Endodermal cell (in vitro differentiated cells): ENCODE measurements around the gene MKS1. TPM values are rescaled to one million over a fixed set of nuclear protein-coding genes. Genes with fewer than 3 reads are reported as not detected.
A peak's percentile ranks its signal among the peaks of the same experiment; 100 is the strongest.

ENCODE experiments used
- DNase-seq: peaks from one replicate; pipeline ENCODE4 v3.0.0-alpha.2; 2017
- H3K27ac ChIP-seq: 2 replicates; pipeline ENCODE4 v1.5.1; 2013; ENCODE audit warnings: mild to moderate bottlenecking, low read depth, low read length, moderate library complexity
- H3K27me3 ChIP-seq: 2 replicates; pipeline ENCODE4 v1.6.1; 2013; ENCODE audit warnings: mild to moderate bottlenecking, low read length, moderate library complexity; ENCODE audit not compliant: insufficient read depth, control insufficient read depth, poor library complexity, severe bottlenecking
- H3K36me3 ChIP-seq: 2 replicates; pipeline ENCODE4 v1.7.0; 2013; ENCODE audit warnings: mild to moderate bottlenecking, low read length, moderate library complexity; ENCODE audit not compliant: control insufficient read depth, insufficient read depth
- H3K4me1 ChIP-seq: one replicate; pipeline ENCODE4 v1.7.0; 2013; ENCODE audit warnings: low read length; ENCODE audit not compliant: control insufficient read depth, insufficient read depth
- H3K4me3 ChIP-seq: 2 replicates; pipeline ENCODE4 v1.5.1; 2013; ENCODE audit warnings: mild to moderate bottlenecking, low read length, moderate library complexity
- H3K9ac ChIP-seq: 2 replicates; pipeline ENCODE4 v1.6.1; 2013; ENCODE audit warnings: mild to moderate bottlenecking, low read length, moderate library complexity; ENCODE audit not compliant: poor library complexity, severe bottlenecking; ENCODE audit errors: extremely low read depth
- H3K9me3 ChIP-seq: 2 replicates; pipeline ENCODE4 v1.6.1; 2013; ENCODE audit warnings: mild to moderate bottlenecking, low read length, moderate library complexity; ENCODE audit not compliant: control insufficient read depth
- H3K27ac Mint-ChIP-seq: 2 replicates; pipeline ENCODE4 v1.8.0; 2020; ENCODE audit warnings: mixed read lengths
- H3K27me3 Mint-ChIP-seq: 2 replicates; pipeline ENCODE4 v1.8.0; 2021; ENCODE audit warnings: mild to moderate bottlenecking, mixed read lengths; ENCODE audit not compliant: insufficient read depth
- H3K36me3 Mint-ChIP-seq: 2 replicates; pipeline ENCODE4 v1.8.0; 2020; ENCODE audit warnings: low read depth, mixed read lengths
- H3K4me1 Mint-ChIP-seq: 2 replicates; pipeline ENCODE4 v1.8.0; 2020; ENCODE audit warnings: mixed read lengths
- H3K4me3 Mint-ChIP-seq: 2 replicates; pipeline ENCODE4 v1.8.0; 2020; ENCODE audit warnings: mild to moderate bottlenecking, moderate library complexity, mixed read lengths
- H3K9me3 Mint-ChIP-seq: 2 replicates; pipeline ENCODE4 v1.8.0; 2020; ENCODE audit warnings: mild to moderate bottlenecking, mixed read lengths
- CTCF ChIP-seq: fragments of 200-600 bp; sonication (generic); conservative IDR thresholded peaks from 2 replicates; pipeline ENCODE4 v1.5.0; 2021; ENCODE audit warnings: antibody characterized with exemption, mild to moderate bottlenecking
- WGBS, 2 experiments: methylation state at CpG; one replicate each; pipeline versions ENCODE4 v1.1.5 to v1.1.7; 2013; ENCODE audit warnings: missing lambda C conversion rate in 2 of 2, mixed read lengths in 1 of 2; ENCODE audit not compliant: insufficient coverage in 1 of 2, insufficient read length in 1 of 2; 5-methylcytosine and 5-hydroxymethylcytosine counted together
- long read RNA-seq, 4 experiments: library from polyadenylated mRNA in 2 of 4; library from RNA in 1 of 4; library from capped mRNA in 1 of 4; stranded (forward) in 3 of 4; unstranded in 1 of 4; transcript quantifications; one replicate each; pipeline ENCODE4 v2.0.0, GENCODE V29; 2020 to 2021; ENCODE audit warnings: inconsistent platforms in 1 of 4
- polyA plus RNA-seq, 2 experiments: library from polyadenylated mRNA; stranded (reverse); fragments of 50-300 nt; gene quantifications; one replicate each; pipeline ENCODE4 v1.2.3, GENCODE V29; 2013
- total RNA-seq, 2 donors: library from RNA; stranded (reverse); fragmentation: NEBNext Ultra II Directional in 1 of 2; extraction: Animal tissue kit (Norgen Biotek cat#: 25700) in 1 of 2; gene quantifications; 2 replicates in 1 of 2; 3 replicates in 1 of 2; pipeline ENCODE4 v1.2.1, GENCODE V29; 2021

Gene MKS1
- 10 to 100 TPM; 31.8 to 32.2 TPM for total RNA-seq
- polyA plus RNA-seq (2013, experiment 1 of 2): 36.8 TPM
- 30.9 TPM for polyA plus RNA-seq (2013, experiment 2 of 2)
- long read RNA-seq, experiment 1, transcript MKS1-202 (18 exons, 2,397 nt): major isoform, 5 of 12 reads
- long read RNA-seq, experiment 1, partial matches to known transcripts: 2 of 12 reads
- long read RNA-seq, experiment 1, other reads (novel, unspliced or antisense): 3 of 12 reads
- long read RNA-seq, experiment 2, transcript MKS1-202 (18 exons, 2,397 nt): major isoform, 33 of 60 reads
- long read RNA-seq, experiment 2, partial matches to known transcripts: 4 of 60 reads
- long read RNA-seq, experiment 2, other reads (novel, unspliced or antisense): 23 of 60 reads
- long read RNA-seq, experiment 3, transcript MKS1-202 (18 exons, 2,397 nt): major isoform, 93 of 161 reads
- long read RNA-seq, experiment 3, partial matches to known transcripts: 14 of 161 reads
- long read RNA-seq, experiment 3, other reads (novel, unspliced or antisense): 50 of 161 reads
- long read RNA-seq, experiment 4, transcript MKS1-202 (18 exons, 2,397 nt): major isoform, 8 of 19 reads
- long read RNA-seq, experiment 4, partial matches to known transcripts: 7 of 19 reads
- long read RNA-seq, experiment 4, other reads (novel, unspliced or antisense): 4 of 19 reads

- H3K27ac ChIP-seq: no peak within 1 kb of the TSS
- WGBS, 2 experiments: 8 to 17% methylated on average over 15 to 56 of the region's 56 CpGs
These were observed at the start of gene MKS1 for GRCh38 chr17:58219007-58219788. Gene MKS1, minus strand, starts transcription at chr17:58219255. Its CDS starts 25 bp downstream, at chr17:58219230.

GRCh38 chr17:58268326-58268725 lies 49.3 kb upstream of the MKS1 start:
- no peaks in the 10 kb centered on the region for H3K36me3 Mint-ChIP-seq
- 91 to 92% methylated on average over 10 to 12 of the region's 12 CpGs for WGBS, 2 experiments
- no peak for TF ChIP-seq CTCF
- DNase-seq: peak; percentile 37
- H3K4me3 ChIP-seq: no peak overlapping the region
- H3K27me3 ChIP-seq: peaks cover 20% of the 10 kb centered on the region
- H3K4me3 Mint-ChIP-seq: no peak overlapping the region
- H3K9ac ChIP-seq: no peak overlapping the region
- no peak overlapping the region for H3K27ac Mint-ChIP-seq
- H3K27ac ChIP-seq: no peak overlapping the region
- no peaks in the 10 kb centered on the region for H3K4me1 ChIP-seq
- H3K27me3 Mint-ChIP-seq: peaks cover 26% of the 10 kb centered on the region
- no peaks in the 10 kb centered on the region for H3K9me3 ChIP-seq
- H3K36me3 ChIP-seq: no peaks in the 10 kb centered on the region
- H3K4me1 Mint-ChIP-seq: no peaks in the 10 kb centered on the region
- H3K9me3 Mint-ChIP-seq: peaks cover 3% of the 10 kb centered on the region

More at GRCh38 chr17:58219007-58219788, at the start of gene MKS1:
- Histone ChIP-seq H3K4me1 (no peaks in the 10 kb centered on the region), H3K27me3 (no peaks in the 10 kb centered on the region), H3K4me3 (peak within 1 kb of the TSS; percentile 92), H3K9ac (peak within 1 kb of the TSS; percentile 73), H3K9me3 (no peaks in the 10 kb centered on the region), H3K36me3 (peaks cover 21% of the 10 kb centered on the region)
- H3K36me3 Mint-ChIP-seq: peaks cover 19% of the 10 kb centered on the region
- peak; percentile 78 for TF ChIP-seq CTCF
- peak within 1 kb of the TSS; percentile 88 for H3K4me3 Mint-ChIP-seq
- peak within 1 kb of the TSS; percentile 68 for H3K27ac Mint-ChIP-seq
- peak; percentile 100 for DNase-seq
- no peaks in the 10 kb centered on the region for H3K9me3 Mint-ChIP-seq
- peaks cover 6% of the 10 kb centered on the region for H3K4me1 Mint-ChIP-seq
- H3K27me3 Mint-ChIP-seq: peaks cover 26% of the 10 kb centered on the region
